GM06990 (cell line): ENCODE measurements around the gene PCDHA3.
"Not testable (repeated sequence)": the region's sequence is repeated elsewhere in the genome, so short reads cannot be mapped to it uniquely, and the experiment has no call there.

ENCODE experiments used
- DNase-seq: peaks from one replicate; pipeline ENCODE4 v3.0.0-alpha.2; 2011; ENCODE audit not compliant: insufficient read length; ENCODE audit errors: extremely low read depth
- H3K27me3 ChIP-seq: replicated peaks from 2 replicates; pipeline ENCODE4 v1.6.0; 2011; ENCODE audit warnings: low read length; ENCODE audit not compliant: control insufficient read depth, insufficient read depth
- H3K36me3 ChIP-seq: 2 replicates; pipeline ENCODE4 v1.5.1; 2011; ENCODE audit warnings: low read length; ENCODE audit not compliant: control insufficient read depth, insufficient read depth
- H3K4me3 ChIP-seq: replicated peaks from 2 replicates; pipeline ENCODE4 v1.5.1; 2011; ENCODE audit warnings: low read depth, mild to moderate bottlenecking, control low read depth, low read length
- CTCF ChIP-seq: IDR thresholded peaks from 2 replicates; pipeline ENCODE4 v1.5.1; 2011; ENCODE audit warnings: low read length, control low read depth, mild to moderate bottlenecking, inconsistent platforms; ENCODE audit not compliant: insufficient read depth, poor library complexity, severe bottlenecking

The PCDHA3 gene

GRCh38 chr5:140842798-140843733 is 42.2 kb downstream of the PCDHA3 start:
- H3K4me3 ChIP-seq = no peak overlapping the region
- H3K27me3 ChIP-seq = no peaks in the 10 kb centered on the region
- H3K36me3 ChIP-seq = no peaks in the 10 kb centered on the region
- no peak for DNase-seq
- no peak for TF ChIP-seq CTCF

GRCh38 chr5:140848139-140849102 is 47.6 kb downstream of the PCDHA3 start, which contains the start of gene PCDHA9:
Gene PCDHA9 (plus strand): TSS chr5:140848382. CDS start chr5:140848496, 114 bp downstream.
- H3K4me3 ChIP-seq, H3K27me3 ChIP-seq, DNase-seq, H3K36me3 ChIP-seq: not testable (repeated sequence)

- not testable (repeated sequence) for H3K4me3 ChIP-seq, DNase-seq, H3K36me3 ChIP-seq, H3K27me3 ChIP-seq
Measured at GRCh38 chr5:140849831-140850634, 49.2 kb downstream of the PCDHA3 start.
